GM20000 (cell line): ENCODE measurements around the gene MRPL54.
"Not testable (repeated sequence)": the region's sequence is repeated elsewhere in the genome, so short reads cannot be mapped to it uniquely, and the experiment has no call there.

Experiments used
- DNase-seq: peaks from one replicate; pipeline ENCODE4 v3.0.0; 2012; ENCODE audit warnings: low spot score
- TF ChIP-seq, protein P1 (sequence below): IDR thresholded peaks from 2 replicates; pipeline ENCODE4 v1.5.1; 2012; ENCODE audit warnings: mild to moderate bottlenecking, control low read depth; ENCODE audit errors: extremely low read depth, missing control alignments

The MRPL54 gene

GRCh38 chr19:3759482-3760254 is 2.8 kb upstream of the MRPL54 start:
- no peak for DNase-seq
- TF ChIP-seq, protein P1, sequence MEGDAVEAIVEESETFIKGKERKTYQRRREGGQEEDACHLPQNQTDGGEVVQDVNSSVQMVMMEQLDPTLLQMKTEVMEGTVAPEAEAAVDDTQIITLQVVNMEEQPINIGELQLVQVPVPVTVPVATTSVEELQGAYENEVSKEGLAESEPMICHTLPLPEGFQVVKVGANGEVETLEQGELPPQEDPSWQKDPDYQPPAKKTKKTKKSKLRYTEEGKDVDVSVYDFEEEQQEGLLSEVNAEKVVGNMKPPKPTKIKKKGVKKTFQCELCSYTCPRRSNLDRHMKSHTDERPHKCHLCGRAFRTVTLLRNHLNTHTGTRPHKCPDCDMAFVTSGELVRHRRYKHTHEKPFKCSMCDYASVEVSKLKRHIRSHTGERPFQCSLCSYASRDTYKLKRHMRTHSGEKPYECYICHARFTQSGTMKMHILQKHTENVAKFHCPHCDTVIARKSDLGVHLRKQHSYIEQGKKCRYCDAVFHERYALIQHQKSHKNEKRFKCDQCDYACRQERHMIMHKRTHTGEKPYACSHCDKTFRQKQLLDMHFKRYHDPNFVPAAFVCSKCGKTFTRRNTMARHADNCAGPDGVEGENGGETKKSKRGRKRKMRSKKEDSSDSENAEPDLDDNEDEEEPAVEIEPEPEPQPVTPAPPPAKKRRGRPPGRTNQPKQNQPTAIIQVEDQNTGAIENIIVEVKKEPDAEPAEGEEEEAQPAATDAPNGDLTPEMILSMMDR, result no peak

DNA sequence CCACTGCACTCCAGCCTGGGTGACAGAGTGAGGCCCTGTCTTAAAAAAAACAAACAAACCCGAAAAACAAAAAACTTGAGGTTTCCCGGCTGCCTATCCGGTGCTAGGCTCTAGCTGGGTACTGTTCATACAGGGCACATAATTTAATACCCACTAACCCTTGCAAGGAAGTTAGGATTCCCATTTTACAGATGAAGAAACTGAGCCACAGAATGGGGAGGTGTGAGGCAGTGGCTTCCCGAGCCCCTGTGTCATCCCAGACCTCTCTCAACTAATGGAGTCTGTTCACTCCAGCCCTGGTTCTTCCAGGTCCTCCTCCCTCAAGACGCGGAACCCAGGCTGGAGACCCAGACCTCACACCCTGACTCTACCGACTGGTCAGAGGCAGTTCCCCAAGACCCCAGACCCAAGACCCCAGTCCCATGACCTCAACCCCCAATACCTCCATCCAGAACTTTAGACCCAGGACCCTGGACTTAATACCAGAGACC is 1.6 kb upstream of the MRPL54 start:
- DNase-seq, result no peak
- TF ChIP-seq, protein P1, result no peak

DNA sequence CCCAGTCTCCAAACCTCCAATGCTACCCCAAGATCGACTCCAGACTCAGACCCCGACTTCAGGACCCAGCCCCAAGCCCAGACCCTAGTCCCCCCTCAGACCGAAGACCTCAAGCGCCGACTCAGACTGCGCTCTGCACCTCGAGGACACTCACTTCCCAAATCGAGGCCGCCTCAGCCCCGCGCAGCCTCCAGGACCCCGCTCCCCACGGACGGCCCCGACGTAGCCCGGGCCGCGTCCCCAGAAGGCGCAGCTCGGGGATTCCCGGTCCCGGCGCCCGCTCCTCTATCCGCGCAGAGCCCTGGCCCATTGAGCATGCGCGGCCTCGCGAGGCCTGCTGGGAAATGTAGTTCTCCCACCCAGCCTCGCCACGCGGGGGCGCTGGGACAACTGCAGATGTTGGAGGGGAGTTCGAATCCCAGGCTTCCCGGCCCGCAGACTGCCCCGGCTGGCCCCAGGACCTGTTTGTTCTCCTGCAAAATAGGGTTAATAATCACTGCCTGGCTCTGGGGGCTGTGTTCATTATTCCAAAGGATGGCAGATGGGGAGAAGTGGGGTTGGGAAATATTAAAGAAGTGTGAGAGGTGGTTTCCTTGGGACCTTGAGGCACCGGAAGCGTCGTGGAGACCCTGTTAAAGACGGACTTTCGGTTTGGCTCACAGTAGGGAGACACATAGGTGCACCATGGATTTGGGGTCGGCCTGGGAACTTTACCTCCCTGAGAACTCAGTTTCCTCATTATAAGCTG is 926 bp upstream of the MRPL54 start, which contains the start of gene APBA3:
Gene APBA3 (minus strand): TSS at position 311 of the 748 bp plus-strand sequence. CDS start 1,428 bp downstream, outside the sequence.
- TF ChIP-seq, protein P1, result peak; percentile 68
- DNase-seq, result peak; percentile 97

GRCh38 chr19:3762130-3762473 is 380 bp upstream of the MRPL54 start:
- no peak for DNase-seq
- TF ChIP-seq, protein P1, result no peak

- TF ChIP-seq, protein P1, result no peak
- DNase-seq, result no peak
Observed at GRCh38 chr19:3765121-3765520, 2.6 kb downstream of the MRPL54 start.

DNA sequence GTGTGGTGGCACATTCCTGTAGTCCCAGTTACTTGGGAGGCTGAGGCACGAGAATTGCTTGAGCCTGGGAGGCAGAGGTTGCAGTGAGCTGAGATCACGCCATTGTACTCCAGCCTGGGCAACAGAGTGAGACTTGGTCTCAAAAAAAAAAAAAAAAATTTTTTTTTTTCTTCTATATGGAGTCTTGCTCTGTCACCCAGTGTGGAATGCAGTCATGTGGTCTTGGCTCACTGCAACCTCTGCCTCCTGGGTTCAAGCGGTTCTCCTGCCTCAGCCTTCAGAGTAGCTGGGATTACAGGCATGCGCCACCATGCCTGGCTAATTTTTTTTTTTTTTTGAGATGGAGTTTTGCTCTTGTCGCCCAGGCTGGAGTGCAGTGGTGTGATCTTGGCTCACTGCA is 3.3 kb downstream of the MRPL54 start:
- not testable (repeated sequence) for DNase-seq

DNA sequence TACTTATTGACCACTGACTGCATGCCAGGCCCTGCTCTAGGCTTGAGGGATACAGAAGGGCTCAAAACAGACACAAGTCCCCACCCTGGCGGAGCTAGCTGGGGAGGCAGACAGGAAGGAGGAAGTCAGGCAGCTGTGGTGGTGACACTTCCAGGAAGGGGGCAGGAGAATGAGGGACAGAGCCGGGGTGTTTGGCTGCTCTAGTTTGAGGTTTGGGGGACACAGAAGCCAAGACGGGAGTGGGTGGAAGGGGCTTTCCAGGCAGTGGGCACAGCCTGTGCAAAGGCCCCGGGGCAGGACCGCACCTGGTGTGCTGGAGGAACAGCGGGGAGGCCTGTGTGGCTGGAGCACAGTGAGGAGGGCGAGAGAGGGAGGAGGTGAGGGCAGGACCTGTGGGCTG is 4.0 kb downstream of the MRPL54 start:
- DNase-seq, result no peak

More for the DNA sequence above, 4.0 kb downstream of the MRPL54 start:
- TF ChIP-seq, protein P1, result no peak
